Liver (tissue), 3 donors: ENCODE results near the gene KRTAP9-8.

Source experiments
- FOXA2 ChIP-seq: IDR thresholded peaks from 2 replicates; pipeline ENCODE4 v1.6.1; 2016; ENCODE audit warnings: antibody characterized with exemption
- GABPA ChIP-seq, 2 donors: IDR thresholded peaks in 1 of 2; conservative IDR thresholded peaks in 1 of 2; 2 replicates each; pipeline ENCODE4 v1.6.1; 2016; ENCODE audit warnings: antibody characterized with exemption in 2 of 2, mild to moderate bottlenecking in 1 of 2, moderate library complexity in 1 of 2
- JUND ChIP-seq, 2 donors: IDR thresholded peaks; 2 replicates each; pipeline ENCODE4 v1.6.1; 2016; ENCODE audit warnings: antibody characterized with exemption in 2 of 2
- NR2F2 ChIP-seq: IDR thresholded peaks from 2 replicates; pipeline ENCODE4 v1.6.1; 2016; ENCODE audit warnings: antibody characterized with exemption
- RAD21 ChIP-seq, 2 donors: IDR thresholded peaks; 2 replicates each; pipeline ENCODE4 v1.6.1; 2016; ENCODE audit warnings: antibody characterized with exemption in 2 of 2, mild to moderate bottlenecking in 2 of 2
- SP1 ChIP-seq: IDR thresholded peaks from 2 replicates; pipeline ENCODE4 v1.6.1; 2018; ENCODE audit warnings: antibody characterized with exemption, mild to moderate bottlenecking
- TAF1 ChIP-seq: conservative IDR thresholded peaks from 2 replicates; pipeline ENCODE4 v1.6.1; 2016; ENCODE audit warnings: antibody characterized with exemption, mild to moderate bottlenecking
- YY1 ChIP-seq: IDR thresholded peaks from 2 replicates; pipeline ENCODE4 v1.6.1; 2016; ENCODE audit warnings: antibody characterized with exemption, mild to moderate bottlenecking
- TF ChIP-seq, protein P1 (sequence below): fragments of 150-350 bp; IDR thresholded peaks from 2 replicates; pipeline ENCODE4 v1.5.1; 2017; ENCODE audit warnings: improper control_type of control experiment, low read depth, low read length; ENCODE audit not compliant: missing input control
- TF ChIP-seq, protein P2 (sequence below): IDR thresholded peaks from 2 replicates; pipeline ENCODE4 v1.6.1; 2016; ENCODE audit warnings: antibody characterized with exemption
- TF ChIP-seq, protein P3 (sequence below): IDR thresholded peaks from 2 replicates; pipeline ENCODE4 v1.6.1; 2016; ENCODE audit warnings: antibody characterized with exemption
- TF ChIP-seq, protein P4 (sequence below): IDR thresholded peaks from 2 replicates; pipeline ENCODE4 v1.6.1; 2016; ENCODE audit warnings: antibody characterized with exemption, mild to moderate bottlenecking
- donor health status: healthy.
- donor health status: healthy.

DNA sequence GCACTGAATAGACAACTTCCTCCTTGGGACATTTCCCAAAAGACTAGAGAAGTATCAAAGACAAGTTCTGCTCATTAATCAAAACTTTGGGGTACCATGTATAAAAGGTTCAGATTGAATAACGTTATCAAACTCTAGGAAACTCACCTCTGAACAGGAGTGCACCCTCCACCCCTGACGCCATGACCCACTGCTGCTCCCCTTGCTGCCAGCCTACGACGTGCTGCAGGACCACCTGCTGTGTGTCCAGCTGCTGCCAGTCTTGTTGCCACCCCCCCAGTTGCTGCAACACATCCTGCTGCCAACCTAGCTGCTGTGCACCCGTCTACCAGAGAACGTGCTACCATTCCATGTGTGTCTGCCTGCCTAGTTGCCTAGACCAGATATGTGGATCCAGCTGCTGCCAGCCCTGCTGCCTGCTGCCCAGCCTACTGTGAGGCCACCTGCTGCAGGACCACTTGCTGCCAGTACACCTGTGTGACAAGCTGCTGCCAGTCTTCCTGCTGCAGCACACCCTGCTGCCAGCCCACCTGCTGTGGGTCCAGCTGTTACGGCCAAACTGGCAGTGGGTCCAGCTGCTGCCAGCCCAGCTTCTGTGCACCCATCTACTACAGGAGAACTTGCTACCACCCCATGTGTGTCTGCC is 25.2 kb upstream of the KRTAP9-8 start:
- TF ChIP-seq, protein P1, sequence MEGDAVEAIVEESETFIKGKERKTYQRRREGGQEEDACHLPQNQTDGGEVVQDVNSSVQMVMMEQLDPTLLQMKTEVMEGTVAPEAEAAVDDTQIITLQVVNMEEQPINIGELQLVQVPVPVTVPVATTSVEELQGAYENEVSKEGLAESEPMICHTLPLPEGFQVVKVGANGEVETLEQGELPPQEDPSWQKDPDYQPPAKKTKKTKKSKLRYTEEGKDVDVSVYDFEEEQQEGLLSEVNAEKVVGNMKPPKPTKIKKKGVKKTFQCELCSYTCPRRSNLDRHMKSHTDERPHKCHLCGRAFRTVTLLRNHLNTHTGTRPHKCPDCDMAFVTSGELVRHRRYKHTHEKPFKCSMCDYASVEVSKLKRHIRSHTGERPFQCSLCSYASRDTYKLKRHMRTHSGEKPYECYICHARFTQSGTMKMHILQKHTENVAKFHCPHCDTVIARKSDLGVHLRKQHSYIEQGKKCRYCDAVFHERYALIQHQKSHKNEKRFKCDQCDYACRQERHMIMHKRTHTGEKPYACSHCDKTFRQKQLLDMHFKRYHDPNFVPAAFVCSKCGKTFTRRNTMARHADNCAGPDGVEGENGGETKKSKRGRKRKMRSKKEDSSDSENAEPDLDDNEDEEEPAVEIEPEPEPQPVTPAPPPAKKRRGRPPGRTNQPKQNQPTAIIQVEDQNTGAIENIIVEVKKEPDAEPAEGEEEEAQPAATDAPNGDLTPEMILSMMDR, result no peak
- TF ChIP-seq, protein P2, sequence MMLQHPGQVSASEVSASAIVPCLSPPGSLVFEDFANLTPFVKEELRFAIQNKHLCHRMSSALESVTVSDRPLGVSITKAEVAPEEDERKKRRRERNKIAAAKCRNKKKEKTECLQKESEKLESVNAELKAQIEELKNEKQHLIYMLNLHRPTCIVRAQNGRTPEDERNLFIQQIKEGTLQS, result no peak
- TF ChIP-seq RAD21 (IDR thresholded peaks at IDR 0.05), result no peak
- TF ChIP-seq YY1, result no peak
- TF ChIP-seq, protein P3, sequence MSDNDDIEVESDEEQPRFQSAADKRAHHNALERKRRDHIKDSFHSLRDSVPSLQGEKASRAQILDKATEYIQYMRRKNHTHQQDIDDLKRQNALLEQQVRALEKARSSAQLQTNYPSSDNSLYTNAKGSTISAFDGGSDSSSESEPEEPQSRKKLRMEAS, result no peak
- TF ChIP-seq GABPA (IDR thresholded peaks at IDR 0.05 in 1 of 2, conservative IDR thresholded peaks at IDR 0.05 in 1 of 2), result no peak
- no peak for TF ChIP-seq TAF1
- no peak for TF ChIP-seq FOXA2
- TF ChIP-seq, protein P4, sequence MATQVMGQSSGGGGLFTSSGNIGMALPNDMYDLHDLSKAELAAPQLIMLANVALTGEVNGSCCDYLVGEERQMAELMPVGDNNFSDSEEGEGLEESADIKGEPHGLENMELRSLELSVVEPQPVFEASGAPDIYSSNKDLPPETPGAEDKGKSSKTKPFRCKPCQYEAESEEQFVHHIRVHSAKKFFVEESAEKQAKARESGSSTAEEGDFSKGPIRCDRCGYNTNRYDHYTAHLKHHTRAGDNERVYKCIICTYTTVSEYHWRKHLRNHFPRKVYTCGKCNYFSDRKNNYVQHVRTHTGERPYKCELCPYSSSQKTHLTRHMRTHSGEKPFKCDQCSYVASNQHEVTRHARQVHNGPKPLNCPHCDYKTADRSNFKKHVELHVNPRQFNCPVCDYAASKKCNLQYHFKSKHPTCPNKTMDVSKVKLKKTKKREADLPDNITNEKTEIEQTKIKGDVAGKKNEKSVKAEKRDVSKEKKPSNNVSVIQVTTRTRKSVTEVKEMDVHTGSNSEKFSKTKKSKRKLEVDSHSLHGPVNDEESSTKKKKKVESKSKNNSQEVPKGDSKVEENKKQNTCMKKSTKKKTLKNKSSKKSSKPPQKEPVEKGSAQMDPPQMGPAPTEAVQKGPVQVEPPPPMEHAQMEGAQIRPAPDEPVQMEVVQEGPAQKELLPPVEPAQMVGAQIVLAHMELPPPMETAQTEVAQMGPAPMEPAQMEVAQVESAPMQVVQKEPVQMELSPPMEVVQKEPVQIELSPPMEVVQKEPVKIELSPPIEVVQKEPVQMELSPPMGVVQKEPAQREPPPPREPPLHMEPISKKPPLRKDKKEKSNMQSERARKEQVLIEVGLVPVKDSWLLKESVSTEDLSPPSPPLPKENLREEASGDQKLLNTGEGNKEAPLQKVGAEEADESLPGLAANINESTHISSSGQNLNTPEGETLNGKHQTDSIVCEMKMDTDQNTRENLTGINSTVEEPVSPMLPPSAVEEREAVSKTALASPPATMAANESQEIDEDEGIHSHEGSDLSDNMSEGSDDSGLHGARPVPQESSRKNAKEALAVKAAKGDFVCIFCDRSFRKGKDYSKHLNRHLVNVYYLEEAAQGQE, result no peak
- TF ChIP-seq SP1, result no peak
- no peak for TF ChIP-seq JUND (IDR thresholded peaks at IDR 0.05)
- TF ChIP-seq NR2F2, result no peak
